ENCODE results near the gene PPM1L. TPM values are rescaled to one million over a fixed set of nuclear protein-coding genes. Genes with fewer than 3 reads are reported as not detected.

PPM1L gene
- total RNA-seq, 1 experiment from 2014 or later, result 5.0 TPM

- Histone ChIP-seq H4K20me1 (ENCODE audit: insufficient read depth) (no peaks in the 10 kb centered on the region), H3K4me3 (no peak overlapping the region), H3K27ac (no peak overlapping the region), H2AFZ (no peak overlapping the region), H3K4me1 (replicated peaks; ENCODE audit: insufficient read depth) (peaks cover under 1% of the 10 kb centered on the region; the same call in 1 of the 2 replicates), H3K79me2 (ENCODE audit: low read depth) (no peaks in the 10 kb centered on the region), H3K36me3 (ENCODE audit: low read depth) (no peaks in the 10 kb centered on the region), H3K4me2 (no peak overlapping the region), H3K9me2 (ENCODE audit: insufficient read depth) (no peaks in the 10 kb centered on the region), H3K9me3 (ENCODE audit: insufficient read depth, low read depth) (no peaks in the 10 kb centered on the region), H3F3A (ENCODE audit: insufficient read depth, low read depth) (no peaks in the 10 kb centered on the region), H3K27me3 (ENCODE audit: insufficient read depth, low read depth) (no peaks in the 10 kb centered on the region)
- CTCF ChIA-PET, result no interaction called here
- intact Hi-C loops (cut with micrococcal nuclease; ENCODE audit: unreplicated experiment), result no loop called here
- no TSS peak for BruUV-seq (replicated peaks)
- no peak for DNase-seq
- no peak for TF ChIP-seq CTCF (conservative IDR thresholded peaks at IDR 0.05)
- no peak for TF ChIP-seq EZH2 (IDR thresholded peaks at IDR 0.05; ENCODE audit: low read depth)
- POLR2A ChIA-PET (ENCODE audit: unreplicated experiment), result no interaction called here
Observed at GRCh38 chr3:160748231-160748630, 7.8 kb upstream of the PPM1L start.

- BruUV-seq (replicated peaks), result no TSS peak
- Histone ChIP-seq H3K27me3 (ENCODE audit: insufficient read depth, low read depth) (no peaks in the 10 kb centered on the region), H3K36me3 (ENCODE audit: low read depth) (no peaks in the 10 kb centered on the region), H2AFZ (no peak overlapping the region), H3K9me3 (ENCODE audit: insufficient read depth, low read depth) (no peaks in the 10 kb centered on the region), H3K4me1 (replicated peaks; ENCODE audit: insufficient read depth) (peaks cover 6% of the 10 kb centered on the region), H3K27ac (no peak overlapping the region), H3K4me3 (no peak overlapping the region), H4K20me1 (ENCODE audit: insufficient read depth) (no peaks in the 10 kb centered on the region), H3F3A (ENCODE audit: insufficient read depth, low read depth) (no peaks in the 10 kb centered on the region), H3K79me2 (ENCODE audit: low read depth) (no peaks in the 10 kb centered on the region), H3K4me2 (no peak overlapping the region), H3K9me2 (ENCODE audit: insufficient read depth) (no peaks in the 10 kb centered on the region)
- TF ChIP-seq EZH2 (IDR thresholded peaks at IDR 0.05; ENCODE audit: low read depth) (no peak), CTCF (conservative IDR thresholded peaks at IDR 0.05) (no peak)
- intact Hi-C loops (cut with micrococcal nuclease; ENCODE audit: unreplicated experiment), result no loop called here
- DNase-seq, result no peak
- ChIA-PET CTCF (no interaction called here), POLR2A (ENCODE audit: unreplicated experiment) (no interaction called here)
Observed at GRCh38 chr3:160748787-160749186, 7.2 kb upstream of the PPM1L start.

GRCh38 chr3:160753953-160754352, 2.1 kb upstream of the PPM1L start:
- Histone ChIP-seq H3K9me2 (ENCODE audit: insufficient read depth) (no peaks in the 10 kb centered on the region), H3K79me2 (ENCODE audit: low read depth) (no peaks in the 10 kb centered on the region), H2AFZ (peak overlapping the region; percentile 97), H3F3A (ENCODE audit: insufficient read depth, low read depth) (peaks cover 2% of the 10 kb centered on the region; the same call in 1 of the 2 replicates), H3K36me3 (ENCODE audit: low read depth) (no peaks in the 10 kb centered on the region), H3K27me3 (ENCODE audit: insufficient read depth, low read depth) (no peaks in the 10 kb centered on the region), H3K9me3 (ENCODE audit: insufficient read depth, low read depth) (no peaks in the 10 kb centered on the region), H3K4me1 (replicated peaks; ENCODE audit: insufficient read depth) (peaks cover 23% of the 10 kb centered on the region), H3K27ac (no peak overlapping the region), H3K4me3 (peak overlapping the region; percentile 71), H3K4me2 (peak overlapping the region; percentile 90), H4K20me1 (ENCODE audit: insufficient read depth) (no peaks in the 10 kb centered on the region)
- no TSS peak for BruUV-seq (replicated peaks)
- TF ChIP-seq CTCF (conservative IDR thresholded peaks at IDR 0.05) (no peak), EZH2 (IDR thresholded peaks at IDR 0.05; ENCODE audit: low read depth) (no peak)
- intact Hi-C loops (cut with micrococcal nuclease; ENCODE audit: unreplicated experiment), result loop anchor here (2.0 kb wide), 3 partner anchors 31 to 189 kb away; partner anchors contain the start of genes ARL14 and KPNA4
- no peak for DNase-seq
- POLR2A ChIA-PET (ENCODE audit: unreplicated experiment), result interaction anchor here (0.6 to 0.7 kb wide), 2 partner anchors 59 to 168 kb away, joined by 4 to 6 read pairs; no protein-coding TSS in a partner anchor
- CTCF ChIA-PET, result no interaction called here

Data from PC-9 (cell line).